Heart left ventricle (tissue), 13 donors: Measurements from ENCODE around the gene WWC1.

Source experiments
- CTCF ChIP-seq, 12 donors: fragments of 200-600 bp; sonication (generic) in 4 of 12; IDR thresholded peaks; one replicate each; pipeline versions ENCODE4 v1.5.0 to v1.8.0; 2018 to 2022; ENCODE audit warnings: antibody characterized with exemption in 12 of 12, mild to moderate bottlenecking in 5 of 12
- POLR2A ChIP-seq, 2 donors: fragments of 450-650 bp; IDR thresholded peaks; one replicate each; pipeline ENCODE4 v1.6.1; 2017; ENCODE audit warnings: antibody characterized with exemption in 2 of 2, mild to moderate bottlenecking in 2 of 2, moderate library complexity in 2 of 2
- donor health status: ischemic (EF 13 %, LVEDD 7.1; RV severe dilation, severe dysfunction).
- donor health status: DM: no; HTN: yes; CAD: no.
- donor health status: DM: no; HTN: no; CAD: no.
- donor health status: ischemic (EF 25% LVEDD 6.9; RV normal size, moderate dysfunction).
- donor health status: ischemic (EF 25% LVEDD 5.7; RV mildly dilated, moderate dysfunction).
- donor health status: ischemic (EF 35%, LVEDD 5.7; RV mildly dilated, moderate dysfunction).
- donor health status: nonischemic (EF 11% LVEDD 7.7; RV severe dilation, severe dysfunction).
- donor health status: DM: yes; HTN: yes; CAD: no.
- donor health status: PGD.
- donor health status: ischemic (EF 29% LVEDD 5.4; RV normal size, mild dysfunction).
- donor health status: nonischemic (EF 23%, LVEDD 6.1; RV moderate dilation, normal function).

GRCh38 chr5:168291964-168292785 lies 730 bp downstream of the WWC1 start:
- TF ChIP-seq CTCF (IDR thresholded peaks at IDR 0.05) (no peak), POLR2A (IDR thresholded peaks at IDR 0.05) (no peak)
